Measurements from ENCODE around the gene AUH.
A peak's percentile ranks its signal among the peaks of the same experiment; 100 is the strongest.

The AUH gene

DNA sequence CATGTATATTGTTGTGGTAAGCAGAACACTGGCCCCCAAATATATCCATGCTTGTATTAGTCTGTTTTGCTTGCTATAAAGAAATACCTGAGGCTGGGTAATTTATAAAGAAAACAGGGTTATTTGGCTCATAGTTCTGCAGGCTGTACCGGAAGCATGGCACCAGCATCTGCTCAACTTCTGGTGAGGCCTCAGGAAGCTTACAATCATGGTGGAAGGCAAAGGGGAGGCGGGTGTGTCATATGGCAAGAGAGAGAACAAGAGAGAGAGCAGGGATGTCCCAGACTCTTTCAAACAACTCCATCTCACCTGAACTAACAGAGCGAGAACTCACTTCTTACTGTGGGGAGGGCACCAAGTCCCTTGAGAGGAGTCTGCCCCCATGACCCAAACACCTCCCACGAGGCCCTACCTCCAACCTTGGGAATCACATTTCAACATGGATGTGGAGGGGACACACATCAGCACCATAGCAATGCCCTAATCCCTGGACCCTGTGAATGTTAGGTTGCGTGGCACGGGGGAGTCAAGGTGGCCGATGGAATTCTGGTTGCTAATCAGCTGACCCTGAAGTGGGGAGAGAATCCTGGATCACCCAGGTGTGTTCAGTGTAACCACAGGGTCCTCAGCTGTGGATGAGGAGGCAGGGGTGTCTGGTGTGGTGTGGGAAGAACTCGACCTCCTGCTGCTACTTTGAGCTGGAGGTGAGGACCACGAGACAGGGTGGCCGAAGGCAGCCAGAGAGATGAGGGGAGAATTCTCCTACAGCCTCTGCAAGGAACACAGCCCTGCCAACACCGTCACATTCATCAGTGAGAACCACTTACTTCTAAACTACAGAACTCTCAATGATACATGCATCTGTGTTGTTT lies 172.8 kb downstream of the AUH start:
- no peak for DNase-seq (ENCODE audit: low read depth)

DNA sequence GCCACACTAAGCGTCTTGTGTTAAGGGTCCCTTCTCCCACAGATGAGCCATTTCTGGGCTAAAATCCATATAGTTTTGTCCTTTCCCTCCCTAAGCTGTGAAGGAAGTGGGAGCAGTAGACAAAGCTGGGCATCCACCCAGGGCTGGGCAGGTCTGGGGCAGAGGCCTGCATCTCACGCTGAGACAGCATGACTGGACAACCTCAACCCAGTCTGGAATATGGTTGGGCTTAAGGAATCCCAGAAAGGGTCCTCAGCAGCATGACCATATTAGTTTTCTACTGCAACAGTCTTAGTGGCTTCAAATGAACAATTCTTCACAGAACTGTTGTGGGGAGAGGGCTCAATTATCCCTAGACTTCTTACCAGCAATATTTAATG lies 173.8 kb downstream of the AUH start:
- peak; percentile 37 for DNase-seq (ENCODE audit: low read depth)

DNA sequence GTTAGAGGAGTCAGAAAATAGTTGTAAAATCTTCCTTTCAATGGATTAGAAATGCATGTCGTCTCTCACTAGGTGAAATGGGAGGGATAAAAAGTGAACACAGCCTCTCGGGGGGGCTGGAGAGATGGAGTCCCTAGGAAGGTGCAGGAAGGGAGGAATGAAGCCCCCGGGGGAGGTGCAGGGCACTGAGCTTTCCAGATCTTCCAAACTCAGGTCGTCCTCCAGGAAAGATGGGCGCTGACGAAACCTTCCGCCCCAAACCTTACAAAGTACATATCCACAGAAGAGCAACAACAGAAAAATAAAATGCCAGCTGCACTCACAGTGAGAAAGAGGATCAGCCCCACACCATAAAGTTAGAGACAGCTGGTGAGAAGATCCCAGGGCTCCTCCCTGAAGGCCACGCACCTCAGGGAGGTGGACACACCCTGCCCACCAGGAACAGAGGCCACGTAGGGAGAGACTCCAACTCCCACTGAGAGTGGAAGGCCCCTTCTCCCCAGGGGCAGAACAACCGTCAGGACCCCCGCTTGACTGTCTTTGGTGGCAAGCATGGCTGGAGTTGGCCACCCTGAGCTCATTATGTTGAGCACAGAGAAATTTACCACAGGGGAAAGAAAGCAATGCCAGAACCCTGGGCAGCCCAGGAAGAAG lies 174.3 kb downstream of the AUH start:
- no peak for DNase-seq (ENCODE audit: low read depth)

DNA sequence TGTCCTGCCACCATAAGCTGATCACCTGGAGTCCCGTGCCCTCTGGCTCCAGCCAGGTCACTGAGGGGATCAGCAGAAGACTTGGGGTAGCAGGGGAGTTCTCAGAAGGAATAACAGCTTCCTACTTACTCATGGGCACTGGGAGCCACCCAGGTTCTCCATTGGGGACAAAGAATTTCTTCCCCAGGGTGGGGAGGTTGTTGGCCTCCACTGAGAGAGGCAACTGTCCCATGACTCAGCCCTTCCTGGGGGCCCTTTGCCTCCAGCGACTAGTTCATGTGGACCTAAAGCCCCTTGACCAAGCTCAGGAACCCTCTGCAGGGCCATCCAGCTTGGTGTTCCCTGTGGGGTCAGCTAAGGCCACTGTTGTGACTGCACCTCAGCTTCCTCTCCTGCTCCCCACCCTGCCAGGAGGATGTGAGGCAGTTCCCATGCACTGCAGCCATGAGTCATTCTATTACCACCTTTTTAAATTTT lies 175.0 kb downstream of the AUH start:
- DNase-seq (ENCODE audit: low read depth) = no peak

DNA sequence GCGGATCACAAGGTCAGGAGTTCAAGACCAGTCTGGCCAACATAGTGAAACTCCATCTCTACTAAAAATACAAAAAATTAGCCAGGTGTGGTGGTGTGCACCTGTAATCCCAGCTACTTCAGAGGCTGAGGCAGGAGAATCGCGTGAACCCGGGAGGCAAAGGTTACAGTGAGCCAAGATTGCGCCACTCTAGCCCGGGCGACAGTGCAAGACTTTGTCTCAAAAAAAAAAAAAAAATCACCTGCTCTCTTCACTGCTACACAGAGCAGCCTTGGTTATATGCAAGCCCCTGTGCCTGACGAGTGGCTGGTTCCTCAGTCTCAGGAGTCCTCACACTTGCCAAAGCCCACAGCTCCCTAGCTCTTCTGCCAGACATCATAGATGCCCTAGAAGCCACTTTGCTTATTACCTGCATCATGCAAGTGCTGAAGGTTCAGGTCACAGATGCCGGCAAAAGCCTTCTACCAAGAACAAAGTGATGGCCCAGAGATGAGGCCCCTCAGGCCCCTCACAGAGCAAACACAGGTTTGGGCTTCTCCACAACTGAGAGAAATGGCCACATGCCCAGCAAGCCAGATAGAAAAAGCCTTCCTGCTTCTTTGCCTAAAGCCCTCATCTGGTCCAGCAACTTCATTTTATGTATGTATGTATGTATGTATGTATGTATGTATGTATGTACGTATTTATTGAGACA lies 176.4 kb downstream of the AUH start:
- no peak for DNase-seq (ENCODE audit: low read depth)

DNA sequence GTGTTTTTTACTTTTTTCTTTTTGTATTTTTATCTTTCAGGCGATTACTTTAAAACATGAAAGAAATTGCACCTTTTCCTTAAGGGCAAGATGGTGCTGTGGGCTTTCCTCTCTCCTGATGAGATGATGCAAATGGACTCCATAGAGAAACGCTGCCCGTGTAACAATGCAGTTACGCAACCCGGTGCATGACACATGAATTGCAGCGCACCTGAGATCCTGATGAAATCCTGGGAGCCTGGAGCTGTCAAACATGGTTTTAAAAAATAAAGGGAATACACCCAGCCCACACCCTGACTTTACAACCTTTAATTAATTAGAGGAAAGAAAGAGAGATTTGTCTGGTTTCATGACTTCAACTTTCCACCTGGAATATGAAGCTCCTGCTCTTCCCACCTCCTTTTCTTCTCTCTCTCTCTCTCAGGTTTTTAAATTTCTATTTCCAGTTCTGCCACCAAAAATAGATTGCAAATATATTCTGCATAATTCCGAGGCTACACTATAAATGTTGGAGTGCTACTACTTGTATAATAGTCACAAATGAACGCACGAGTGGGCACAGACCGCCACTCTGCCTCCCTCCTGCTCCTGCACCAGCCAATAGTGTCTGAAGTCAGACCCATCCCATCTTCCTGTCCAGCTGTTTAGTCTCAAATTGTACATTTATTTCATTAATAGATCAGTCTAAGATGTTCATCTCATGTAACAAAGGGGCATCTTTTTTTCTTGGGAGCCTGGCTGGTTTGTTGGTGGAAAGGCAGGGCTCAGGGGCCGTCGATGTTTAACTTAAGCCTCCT lies 179.1 kb downstream of the AUH start:
- DNase-seq (ENCODE audit: low read depth) = peak; percentile 78

DNA sequence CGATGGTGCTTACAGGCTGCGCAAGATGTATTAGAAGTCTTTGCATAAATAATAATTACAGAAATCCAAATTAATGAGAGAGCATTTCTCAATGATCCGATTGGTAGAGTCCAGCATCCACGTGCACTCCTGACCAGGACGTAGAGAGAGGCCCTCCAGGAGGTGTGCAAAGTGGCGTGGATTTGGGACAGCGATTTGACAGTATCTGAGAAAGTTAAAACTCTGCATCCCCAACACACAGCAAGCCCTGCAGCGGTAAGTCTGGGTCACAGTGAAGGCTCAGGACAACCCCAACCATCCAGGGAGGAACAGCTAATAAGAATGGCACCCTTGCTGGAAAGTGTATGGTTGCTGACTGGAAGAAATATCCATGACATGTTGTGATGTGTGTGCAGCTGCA lies 180.2 kb downstream of the AUH start:
- no peak for DNase-seq (ENCODE audit: low read depth)

DNA sequence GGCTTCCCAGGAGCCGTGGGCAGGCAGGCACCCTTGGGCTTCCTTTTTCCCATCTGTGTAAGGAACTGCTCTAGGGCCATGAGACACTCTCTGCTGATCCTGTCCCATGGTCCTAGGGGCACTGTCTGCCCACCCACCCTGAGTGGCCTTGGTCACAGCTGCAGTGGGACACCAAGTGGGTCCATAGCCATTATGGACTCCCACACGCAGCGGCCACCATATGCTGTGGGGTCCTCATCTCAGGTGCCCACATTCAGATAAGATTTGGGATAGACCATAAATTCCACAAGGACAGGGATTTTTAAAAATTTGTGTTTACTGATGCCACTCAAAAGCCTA lies 180.8 kb downstream of the AUH start:
- DNase-seq (ENCODE audit: low read depth) = no peak

DNA sequence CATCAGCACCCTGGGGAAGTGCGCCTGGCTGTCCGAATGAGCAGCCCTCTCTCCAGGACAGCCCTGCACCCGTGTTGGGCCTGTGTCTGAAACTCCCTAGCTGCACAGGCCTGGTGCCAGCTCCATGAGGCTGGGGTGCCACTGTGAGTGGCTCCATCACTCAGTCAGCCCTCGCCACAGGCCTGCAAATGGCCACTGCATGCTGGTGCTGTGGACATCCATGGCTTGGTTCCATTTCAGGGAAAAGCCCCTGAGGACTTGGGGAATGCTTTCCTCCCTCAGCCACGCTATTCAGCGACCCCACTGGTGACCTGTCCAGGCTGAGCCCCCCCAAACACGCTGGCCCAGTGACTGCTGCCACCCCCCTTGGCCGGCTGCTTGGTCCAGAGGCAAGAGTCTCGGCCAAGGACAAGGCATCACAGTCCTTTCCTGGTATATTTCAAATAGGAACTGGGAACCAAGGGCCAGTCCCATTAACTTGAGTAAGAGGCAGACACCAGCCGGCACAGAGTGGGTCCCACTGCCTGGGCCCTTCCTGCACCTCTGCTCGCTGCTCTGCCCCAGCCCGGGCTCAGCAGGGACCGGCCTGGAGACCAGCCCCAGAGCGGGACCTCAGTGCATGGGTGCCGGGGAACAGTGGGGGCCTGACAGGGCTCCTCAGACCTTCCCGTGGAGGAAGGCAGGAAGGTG lies 181.3 kb downstream of the AUH start:
- DNase-seq (ENCODE audit: low read depth) = no peak

DNA sequence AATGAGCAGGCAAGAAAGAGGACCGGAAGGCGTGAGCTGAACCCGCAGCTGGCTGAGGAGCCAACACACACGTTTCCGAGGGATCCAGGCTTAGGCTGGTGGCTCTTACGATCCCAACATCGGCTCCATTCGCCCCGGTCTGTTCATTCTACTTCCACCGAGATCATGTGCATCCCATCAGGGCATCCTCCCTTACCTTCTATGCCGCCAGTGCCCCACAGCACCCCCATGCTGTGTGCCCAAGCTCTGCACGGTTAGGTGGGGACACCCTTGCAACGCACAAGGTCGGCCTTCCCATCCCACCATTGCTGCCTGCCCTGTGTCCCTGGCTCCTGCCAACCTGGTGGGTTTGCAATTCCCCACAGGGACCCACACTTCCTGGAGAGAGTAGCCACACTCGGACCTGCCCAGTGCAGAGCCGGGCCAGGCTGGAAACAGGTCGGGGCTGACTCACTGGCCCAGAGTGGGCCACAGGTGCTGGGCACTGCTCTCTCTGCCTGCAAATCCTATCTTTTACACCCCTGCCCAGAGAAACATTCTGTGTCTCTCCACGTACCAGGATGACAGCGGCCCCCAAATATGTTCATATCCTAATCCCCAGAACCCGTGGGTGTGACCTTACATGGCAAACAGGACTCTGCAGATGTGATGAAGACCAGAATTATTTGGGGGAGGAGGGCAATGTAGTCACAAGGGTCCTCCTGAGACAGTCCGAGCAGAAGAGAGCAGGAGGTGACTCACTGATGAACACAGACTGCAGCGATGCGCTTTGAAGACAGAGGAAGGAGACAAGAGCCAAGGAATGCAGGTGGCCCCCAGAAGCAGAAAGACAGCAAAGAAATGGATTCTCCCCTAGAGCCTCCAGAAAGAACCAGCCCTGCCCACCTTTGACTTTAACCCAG lies 182.2 kb downstream of the AUH start:
- peak; percentile 64 for DNase-seq (ENCODE audit: low read depth)

DNA sequence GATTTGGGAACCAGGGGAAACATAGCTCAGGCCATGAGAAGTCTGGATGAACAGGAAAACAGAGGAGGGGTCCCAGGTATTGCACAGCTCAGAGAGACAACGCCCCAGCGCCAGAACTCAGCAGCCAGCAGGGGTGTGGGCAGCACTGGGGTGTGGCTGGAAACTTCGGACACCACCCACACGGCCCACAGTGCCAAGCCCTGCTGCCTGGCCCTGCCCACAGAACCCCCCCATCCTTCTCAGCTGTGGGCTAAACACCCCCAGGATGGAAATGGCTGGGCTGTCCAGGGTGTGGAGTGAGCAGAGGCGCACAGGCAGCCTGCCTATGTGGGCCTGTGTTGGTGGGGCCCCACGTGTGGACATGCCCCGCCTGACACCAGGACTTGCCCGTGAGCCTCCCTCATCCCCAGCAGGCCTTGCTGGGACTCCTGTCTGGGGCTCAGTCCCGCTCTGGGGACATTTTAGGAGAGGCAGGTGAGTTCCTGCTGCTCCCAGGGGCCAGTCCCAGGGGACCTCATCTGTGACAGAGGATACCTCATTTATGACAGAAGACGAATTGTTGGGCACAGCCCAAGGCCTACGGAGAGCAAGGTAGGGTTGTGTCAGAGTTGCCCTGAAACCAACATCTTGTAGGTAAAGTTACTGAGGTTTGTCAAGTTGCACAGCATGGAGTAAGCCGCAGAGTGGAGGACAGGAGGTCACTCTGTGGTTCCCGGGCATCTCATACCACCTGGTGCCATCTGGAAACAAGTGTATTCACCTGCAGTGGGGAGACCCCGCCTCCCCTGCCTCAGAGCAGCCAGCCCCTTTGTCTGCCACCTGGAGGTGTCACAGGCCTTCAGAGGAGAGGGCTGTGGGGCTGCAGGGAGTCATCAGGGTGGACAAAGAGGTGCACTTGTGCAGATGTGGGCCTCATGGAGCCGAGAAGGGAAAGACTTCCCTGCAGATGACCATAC lies 183.2 kb downstream of the AUH start:
- DNase-seq (ENCODE audit: low read depth) = no peak

DNA sequence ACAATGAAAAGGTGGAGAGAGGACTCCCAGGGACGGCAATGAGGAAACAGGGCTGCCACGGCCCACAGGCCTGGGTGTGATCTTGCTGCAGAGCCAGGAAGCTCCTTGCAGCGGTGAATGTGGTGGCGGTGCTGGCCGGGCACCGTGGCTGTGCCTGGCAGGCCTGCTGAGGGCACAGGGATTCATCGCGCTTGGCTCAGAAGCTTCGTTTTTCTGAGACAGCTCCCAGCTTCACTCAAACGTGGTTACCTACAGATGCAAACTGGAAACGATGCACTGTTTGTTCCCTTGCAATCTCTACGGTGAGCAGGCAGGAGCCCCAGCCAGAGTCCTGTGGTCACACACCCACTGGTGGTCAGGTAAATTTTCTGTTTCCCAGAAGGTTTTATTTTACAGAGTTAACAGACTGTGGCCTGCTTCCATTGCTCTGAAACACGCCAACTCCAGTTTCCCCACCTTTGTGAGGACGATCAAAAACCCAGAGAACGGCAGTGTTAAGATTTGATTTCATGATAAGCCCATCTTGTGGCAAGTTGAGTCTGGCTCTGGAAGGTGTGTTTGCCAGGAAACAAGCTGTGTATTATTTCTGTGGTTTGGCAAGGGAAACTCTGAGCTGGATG lies 183.9 kb downstream of the AUH start:
- peak; percentile 39 for DNase-seq (ENCODE audit: low read depth)

DNA sequence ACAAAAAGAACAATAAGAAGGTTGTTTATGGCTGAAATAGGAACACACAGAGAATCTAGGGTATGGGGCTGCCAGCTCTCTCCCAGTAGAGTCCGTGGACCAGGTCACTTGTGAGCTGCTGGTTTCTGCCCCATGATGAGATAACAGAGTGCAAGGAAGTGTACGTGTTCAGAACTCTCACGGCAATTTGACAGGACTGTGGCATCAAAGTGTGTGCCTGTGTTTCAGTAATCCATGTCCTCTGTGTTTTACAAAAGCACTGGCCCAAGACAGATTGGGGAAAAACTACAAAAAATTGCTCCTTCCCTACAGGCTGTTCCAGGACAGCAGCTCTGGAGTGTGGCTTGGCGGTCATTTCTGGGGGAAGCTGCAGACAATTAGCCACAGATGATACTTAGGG lies 184.6 kb downstream of the AUH start:
- DNase-seq (ENCODE audit: low read depth) = no peak

DNA sequence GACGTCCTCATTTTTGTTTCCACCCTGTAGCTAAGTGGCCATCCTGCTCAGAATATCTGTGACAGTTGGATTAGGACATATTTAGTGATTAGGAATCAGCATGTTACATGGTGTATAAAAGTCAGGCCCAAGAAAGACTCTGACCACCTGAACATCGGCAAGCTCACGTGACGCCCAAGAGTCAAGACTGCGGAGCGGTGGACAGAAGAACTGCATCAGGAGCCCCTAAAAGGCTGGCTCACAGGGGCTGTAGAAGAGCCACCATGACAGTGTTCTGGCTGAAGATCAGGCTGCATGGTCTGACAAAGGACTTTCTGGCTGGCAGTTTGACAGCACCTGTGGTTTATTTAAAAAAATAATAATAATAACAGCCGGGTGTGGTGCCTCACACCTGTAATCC lies 185.3 kb downstream of the AUH start:
- DNase-seq (ENCODE audit: low read depth) = no peak

DNA sequence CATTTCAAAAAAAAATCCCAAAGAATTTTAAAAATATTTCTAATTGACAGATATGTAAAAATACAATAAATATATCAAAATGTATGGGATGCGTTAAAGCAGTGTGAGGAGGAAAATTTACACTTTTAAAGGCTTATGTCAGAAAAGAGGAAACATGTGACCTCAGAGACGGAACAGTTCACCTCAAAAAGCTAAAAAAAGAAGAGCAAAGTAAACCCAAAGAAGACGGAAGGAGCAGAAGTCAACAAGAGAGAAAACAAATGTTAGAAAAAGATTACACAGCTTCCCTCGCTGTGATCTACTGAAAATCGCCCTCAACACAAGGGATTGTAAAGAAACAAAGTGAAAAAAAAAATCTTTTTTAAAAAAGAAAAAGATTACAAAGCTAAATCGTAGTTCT lies 186.9 kb downstream of the AUH start:
- no peak for DNase-seq (ENCODE audit: low read depth)

DNA sequence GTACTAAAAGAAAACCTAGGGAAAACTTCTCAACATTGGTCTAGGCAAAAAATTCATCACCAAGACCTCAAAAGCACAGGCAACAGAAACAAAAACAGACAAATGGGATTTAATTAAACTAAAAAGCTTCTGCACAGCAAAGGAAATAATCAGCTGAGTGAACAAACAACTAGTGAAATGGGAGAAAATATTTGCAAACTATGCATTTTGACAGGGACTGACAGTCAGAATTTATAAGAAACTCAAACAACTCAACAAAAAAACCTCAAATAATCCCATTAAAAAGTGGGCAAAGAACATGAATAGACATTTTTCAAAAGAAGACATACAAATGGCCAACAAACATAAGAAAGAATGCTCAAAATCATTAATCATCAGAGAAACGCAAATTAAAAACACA lies 189.4 kb downstream of the AUH start:
- DNase-seq (ENCODE audit: low read depth) = no peak

DNA sequence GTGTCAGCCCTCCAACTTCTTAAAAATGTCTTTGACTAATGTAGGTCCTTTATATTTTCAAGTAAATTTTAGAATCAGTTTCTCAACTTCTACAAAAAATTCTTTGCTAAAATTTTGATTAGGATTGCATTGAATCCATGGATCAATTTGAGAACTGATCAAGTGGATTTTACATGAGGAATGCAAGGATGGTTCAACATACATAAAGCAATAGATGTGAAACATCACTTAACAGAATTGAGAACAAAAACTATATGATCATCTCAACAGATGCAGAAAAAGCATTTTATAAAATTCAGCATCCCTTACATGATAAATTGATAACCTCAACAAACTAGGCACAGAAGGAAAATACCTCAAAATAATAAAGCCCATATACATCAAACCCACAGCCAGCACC lies 190.8 kb downstream of the AUH start:
- DNase-seq (ENCODE audit: low read depth) = no peak

DNA sequence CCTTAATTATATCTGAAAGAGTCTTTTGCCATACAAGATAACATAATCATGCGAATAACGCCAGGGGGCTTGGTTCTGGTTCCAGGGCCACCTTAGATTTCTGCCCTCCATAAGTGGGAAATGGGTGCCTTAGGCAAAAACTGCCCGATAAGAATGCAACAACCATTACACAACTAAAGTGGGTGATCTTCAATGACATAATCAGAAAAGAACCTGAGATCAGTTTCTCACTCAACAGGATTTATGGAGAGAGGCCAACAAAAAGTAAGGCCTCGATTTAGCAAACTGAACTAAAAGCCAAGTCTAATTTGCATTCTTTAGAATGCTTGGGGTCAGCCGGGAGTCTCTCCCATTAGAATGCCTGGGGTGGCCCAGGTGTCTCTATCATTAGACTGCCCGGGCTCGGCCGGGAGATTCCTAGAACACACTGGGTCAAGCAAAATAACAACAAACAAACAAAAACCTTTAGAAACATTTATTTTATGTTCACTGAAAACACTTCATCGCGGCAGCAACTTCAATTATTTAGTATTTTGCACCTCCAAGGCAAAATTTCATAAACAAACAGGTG lies 194.8 kb downstream of the AUH start:
- DNase-seq (ENCODE audit: low read depth) = peak; percentile 32
